Panc1 (cell line): ENCODE measurements around the gene ASPM.

Experiments
- CTCF ChIP-seq: fragments of 450-650 bp; IDR thresholded peaks from 2 replicates; pipeline ENCODE4 v1.5.1; 2017; ENCODE audit warnings: mild to moderate bottlenecking
- POLR2AphosphoS5 ChIP-seq: IDR thresholded peaks from 2 replicates; pipeline ENCODE4 v1.6.1; 2012; ENCODE audit warnings: mild to moderate bottlenecking, low read depth, low read length, moderate library complexity

- TF ChIP-seq POLR2AphosphoS5, result no peak
- no peak for TF ChIP-seq CTCF
Observed at GRCh38 chr1:197178998-197179397, 32.5 kb upstream of the ASPM start.
